GM21529 (cell line): ENCODE results near the gene SOD2.
"Not testable (repeated sequence)": the region's sequence is repeated elsewhere in the genome, so short reads cannot be mapped to it uniquely, and the experiment has no call there.

Source experiments
- ATAC-seq: cut with Tn5 transposase; IDR thresholded peaks from one replicate; pipeline ENCODE4 v1.9.1; 2021; ENCODE audit not compliant: unreplicated experiment

Gene SOD2

GRCh38 chr6:159716247-159717096, 23.4 kb upstream of the SOD2 start:
- no peak for ATAC-seq

GRCh38 chr6:159715605-159716004, 22.6 kb upstream of the SOD2 start:
- no peak for ATAC-seq

- ATAC-seq = no peak
Observed at GRCh38 chr6:159715166-159715565, 22.1 kb upstream of the SOD2 start.

GRCh38 chr6:159714404-159714803, 21.4 kb upstream of the SOD2 start:
- no peak for ATAC-seq

GRCh38 chr6:159713984-159714383, 20.9 kb upstream of the SOD2 start:
- no peak for ATAC-seq

- not testable (repeated sequence) for ATAC-seq
Observed at GRCh38 chr6:159712389-159712788, 19.3 kb upstream of the SOD2 start.

GRCh38 chr6:159710603-159711002, 17.6 kb upstream of the SOD2 start:
- ATAC-seq = not testable (repeated sequence)

GRCh38 chr6:159701413-159701999, 8.5 kb upstream of the SOD2 start:
- ATAC-seq = no peak

- no peak for ATAC-seq
Observed at GRCh38 chr6:159700970-159701369, 7.9 kb upstream of the SOD2 start.

GRCh38 chr6:159695984-159696383, 2.9 kb upstream of the SOD2 start:
- no peak for ATAC-seq

GRCh38 chr6:159693894-159694545, 979 bp upstream of the SOD2 start:
- ATAC-seq = peak; percentile 2

GRCh38 chr6:159692303-159693127, 526 bp downstream of the SOD2 start:
- peak; percentile 38 for ATAC-seq

- ATAC-seq = no peak
Observed at GRCh38 chr6:159691963-159692287, 1.1 kb downstream of the SOD2 start.

GRCh38 chr6:159691133-159691962, 1.7 kb downstream of the SOD2 start:
- no peak for ATAC-seq

GRCh38 chr6:159690135-159690534, 2.9 kb downstream of the SOD2 start:
- ATAC-seq = not testable (repeated sequence)

GRCh38 chr6:159689001-159689400, 4.0 kb downstream of the SOD2 start:
- no peak for ATAC-seq

GRCh38 chr6:159688266-159688905, 4.7 kb downstream of the SOD2 start:
- no peak for ATAC-seq

GRCh38 chr6:159687341-159687740, 5.7 kb downstream of the SOD2 start:
- no peak for ATAC-seq

- no peak for ATAC-seq
Observed at GRCh38 chr6:159686703-159687102, 6.3 kb downstream of the SOD2 start.

- no peak for ATAC-seq
Observed at GRCh38 chr6:159686040-159686439, 7.0 kb downstream of the SOD2 start.
